Measurements from ENCODE around the gene SEMA5A.

- TF ChIP-seq CTCF (IDR thresholded peaks at IDR 0.05) (no peak), POLR2A (IDR thresholded peaks at IDR 0.05) (no peak)
Observed at GRCh38 chr5:9201761-9202160, 344.1 kb downstream of the SEMA5A start.
